ENCODE measurements around the gene SLC6A12. TPM values are rescaled to one million over a fixed set of nuclear protein-coding genes. Genes with fewer than 3 reads are reported as not detected.

Gene SLC6A12
- total and polyA plus RNA-seq, 2 donors (not counting 3 experiments of a cell fraction or from before 2014, with no cell fraction given): not detected

- no peaks in the 10 kb centered on the region for H3K36me3 ChIP-seq (ENCODE audit: control insufficient read depth in 2 of 2, extremely low read depth in 1 of 2, insufficient read depth in 2 of 2, low read length in 2 of 2)
- DNase-seq (ENCODE audit: low read depth, low spot score) (no peak), FAIRE-seq (no peak)
- H3K9ac ChIP-seq (replicated peaks; ENCODE audit: extremely low read depth, insufficient read depth, low read length): no peak overlapping the region
- no peak overlapping the region for H3K27ac ChIP-seq (ENCODE audit: insufficient read depth, low read depth, low read length)
- H2AFZ ChIP-seq (ENCODE audit: low read depth, low read length): no peak overlapping the region
- H3K27me3 ChIP-seq (ENCODE audit: control insufficient read depth in 2 of 2, insufficient read depth in 2 of 2, low read length in 2 of 2): no peaks in the 10 kb centered on the region
- dilution Hi-C loops (cut with MboI; ENCODE audit: extremely low pct_ligation_motif_present, low sequenced_read_pairs): no loop called here
- CTCF ChIA-PET: no interaction called here
- no peaks in the 10 kb centered on the region for H3K4me1 ChIP-seq (ENCODE audit: control insufficient read depth, extremely low read depth, insufficient read depth, low read length)
- intact Hi-C loops (cut with micrococcal nuclease): no loop called here
- H4K20me1 ChIP-seq (replicated peaks; ENCODE audit: control insufficient read depth, extremely low read depth, insufficient read depth, low read length): no peaks in the 10 kb centered on the region
- TF ChIP-seq CTCF (IDR thresholded peaks at IDR 0.05; ENCODE audit: extremely low read depth in 1 of 2, insufficient read depth in 1 of 2, low read depth in 1 of 2, low read length in 2 of 2) (no peak), EZH2 (IDR thresholded peaks at IDR 0.05; ENCODE audit: borderline replicate concordance, low read depth, low read length, severe bottlenecking) (no peak)
- no peak overlapping the region for H3K4me2 ChIP-seq (ENCODE audit: insufficient read depth, low read length)
- POLR2A ChIA-PET: interaction anchor here (0.6 kb wide), 1 partner anchor 53 kb away, joined by 5 read pairs; no protein-coding TSS in a partner anchor
- no TSS peak for BruUV-seq (replicated peaks)
- H3K79me2 ChIP-seq (ENCODE audit: control insufficient read depth, insufficient read depth, low read length): no peaks in the 10 kb centered on the region
- H3K9me3 ChIP-seq (replicated peaks; ENCODE audit: control insufficient read depth, insufficient read depth, low read length): no peaks in the 10 kb centered on the region
- H3K4me3 ChIP-seq (replicated peaks in 1 of 3; ENCODE audit: insufficient read depth in 1 of 3, low read depth in 1 of 3, low read length in 3 of 3): no peak overlapping the region
- no peaks in the 10 kb centered on the region for H3K9me1 ChIP-seq (replicated peaks; ENCODE audit: control insufficient read depth, extremely low read depth, insufficient read depth, low read length)
Observed at GRCh38 chr12:155006-155405, 59.0 kb downstream of the SLC6A12 start.

GRCh38 chr12:154058-154457 lies 59.9 kb downstream of the SLC6A12 start:
- Histone ChIP-seq H3K9me1 (replicated peaks; ENCODE audit: control insufficient read depth, extremely low read depth, insufficient read depth, low read length) (no peaks in the 10 kb centered on the region), H3K27ac (ENCODE audit: insufficient read depth, low read depth, low read length) (no peak overlapping the region), H3K36me3 (ENCODE audit: control insufficient read depth in 2 of 2, extremely low read depth in 1 of 2, insufficient read depth in 2 of 2, low read length in 2 of 2) (no peaks in the 10 kb centered on the region), H2AFZ (ENCODE audit: low read depth, low read length) (no peak overlapping the region), H3K79me2 (ENCODE audit: control insufficient read depth, insufficient read depth, low read length) (no peaks in the 10 kb centered on the region), H3K4me2 (ENCODE audit: insufficient read depth, low read length) (no peak overlapping the region), H3K9ac (replicated peaks; ENCODE audit: extremely low read depth, insufficient read depth, low read length) (no peak overlapping the region), H3K27me3 (ENCODE audit: control insufficient read depth in 2 of 2, insufficient read depth in 2 of 2, low read length in 2 of 2) (no peaks in the 10 kb centered on the region), H3K9me3 (replicated peaks; ENCODE audit: control insufficient read depth, insufficient read depth, low read length) (no peaks in the 10 kb centered on the region), H4K20me1 (replicated peaks; ENCODE audit: control insufficient read depth, extremely low read depth, insufficient read depth, low read length) (no peaks in the 10 kb centered on the region), H3K4me3 (replicated peaks in 1 of 3; ENCODE audit: insufficient read depth in 1 of 3, low read depth in 1 of 3, low read length in 3 of 3) (no peak overlapping the region), H3K4me1 (ENCODE audit: control insufficient read depth, extremely low read depth, insufficient read depth, low read length) (no peaks in the 10 kb centered on the region)
- ChIA-PET CTCF (no interaction called here), POLR2A (no interaction called here)
- FAIRE-seq (no peak), DNase-seq (ENCODE audit: low read depth, low spot score) (no peak)
- dilution Hi-C loops (cut with MboI; ENCODE audit: extremely low pct_ligation_motif_present, low sequenced_read_pairs) (no loop called here), intact Hi-C loops (cut with micrococcal nuclease) (no loop called here)
- BruUV-seq (replicated peaks): no TSS peak
- TF ChIP-seq POLR2A (IDR thresholded peaks at IDR 0.05; ENCODE audit: low read depth, low read length): no peak
- no peak for TF ChIP-seq MAX (IDR thresholded peaks at IDR 0.05; ENCODE audit: insufficient read depth, insufficient read length)
- no peak for TF ChIP-seq GATA2 (IDR thresholded peaks at IDR 0.05; ENCODE audit: insufficient read depth, insufficient read length, low read depth, low read length)
- TF ChIP-seq FOS (IDR thresholded peaks at IDR 0.05; ENCODE audit: borderline replicate concordance, insufficient read depth, low read length): no peak
- TF ChIP-seq EZH2 (IDR thresholded peaks at IDR 0.05; ENCODE audit: borderline replicate concordance, low read depth, low read length, severe bottlenecking): no peak
- no peak for TF ChIP-seq CTCF (IDR thresholded peaks at IDR 0.05; ENCODE audit: extremely low read depth in 1 of 2, insufficient read depth in 1 of 2, low read depth in 1 of 2, low read length in 2 of 2)
- TF ChIP-seq JUN (IDR thresholded peaks at IDR 0.05; ENCODE audit: borderline replicate concordance, insufficient read depth, insufficient read length, low read depth): no peak
- no peak for TF ChIP-seq MYC (IDR thresholded peaks at IDR 0.05; ENCODE audit: low read depth, low read length)
- TF ChIP-seq POLR2AphosphoS5 (IDR thresholded peaks at IDR 0.05; ENCODE audit: insufficient read depth, low read depth, low read length): no peak

All from endothelial cell of umbilical vein (primary cell).